ENCODE measurements around the gene PSMA7.

The PSMA7 gene

DNA sequence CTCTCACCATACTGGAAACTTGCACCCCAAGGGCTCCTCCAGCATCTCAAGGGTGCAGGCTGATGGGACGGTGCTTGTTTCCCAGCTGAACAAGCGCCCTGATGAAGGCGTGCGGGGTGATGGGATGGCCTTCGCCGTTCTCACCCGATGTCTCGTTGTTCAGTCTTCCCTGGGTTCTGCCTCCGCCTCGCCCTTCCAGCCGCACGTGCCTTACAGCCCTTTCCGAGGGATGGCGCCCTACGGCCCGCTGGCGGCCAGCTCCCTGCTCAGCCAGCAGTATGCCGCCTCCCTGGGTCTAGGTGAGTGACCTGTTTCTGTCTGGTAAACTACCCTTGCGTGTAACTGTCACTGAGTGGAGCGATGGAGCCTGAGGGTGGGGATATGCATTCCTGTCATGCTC lies 17.1 kb downstream of the PSMA7 start:
- peaks cover 74% of the 10 kb centered on the region for H3K36me3 ChIP-seq (ENCODE audit: insufficient read depth, low read length)

GRCh38 chr20:62123450-62124118 lies 19.6 kb downstream of the PSMA7 start:
- Histone ChIP-seq H3K9ac (ENCODE audit: insufficient read length) (peak overlapping the region; percentile 84), H3K9me3 (ENCODE audit: low read depth, low read length) (no peaks in the 10 kb centered on the region), H3K36me3 (ENCODE audit: insufficient read depth, low read length) (peaks cover 48% of the 10 kb centered on the region), H3K27ac (peak overlapping the region; percentile 15), H3K4me3 (peak overlapping the region; percentile 89)
- no peak for DNase-seq (ENCODE audit: low read depth, low spot score)
- TF ChIP-seq FOXP2 (optimal IDR thresholded peaks at IDR 0.05; ENCODE audit: control extremely low read depth, extremely low read length, insufficient read depth) (no peak), EZH2 (IDR thresholded peaks at IDR 0.05) (no peak), POLR2AphosphoS5 (IDR thresholded peaks at IDR 0.05; ENCODE audit: borderline replicate concordance, low read depth, low read length) (no peak)

More for the DNA sequence above, 17.1 kb downstream of the PSMA7 start:
- TF ChIP-seq POLR2AphosphoS5 (IDR thresholded peaks at IDR 0.05; ENCODE audit: borderline replicate concordance, low read depth, low read length) (no peak), FOXP2 (optimal IDR thresholded peaks at IDR 0.05; ENCODE audit: control extremely low read depth, extremely low read length, insufficient read depth) (no peak), EZH2 (IDR thresholded peaks at IDR 0.05) (no peak)
- Histone ChIP-seq H3K9me3 (ENCODE audit: low read depth, low read length) (no peaks in the 10 kb centered on the region), H3K4me3 (no peak overlapping the region), H3K9ac (ENCODE audit: insufficient read length) (no peak overlapping the region), H3K27ac (no peak overlapping the region)
- no peak for DNase-seq (ENCODE audit: low read depth, low spot score)

- peaks cover 41% of the 10 kb centered on the region for H3K36me3 ChIP-seq (ENCODE audit: insufficient read depth, low read length)
- TF ChIP-seq EZH2 (IDR thresholded peaks at IDR 0.05) (no peak), POLR2AphosphoS5 (IDR thresholded peaks at IDR 0.05; ENCODE audit: borderline replicate concordance, low read depth, low read length) (no peak), FOXP2 (optimal IDR thresholded peaks at IDR 0.05; ENCODE audit: control extremely low read depth, extremely low read length, insufficient read depth) (no peak)
- H3K27ac ChIP-seq, result peak overlapping the region; percentile 50; the same call in 1 of the 2 replicates
- H3K9ac ChIP-seq (ENCODE audit: insufficient read length), result peak overlapping the region; percentile 84
- peak overlapping the region; percentile 89 for H3K4me3 ChIP-seq
- DNase-seq (ENCODE audit: low read depth, low spot score), result no peak
- no peaks in the 10 kb centered on the region for H3K9me3 ChIP-seq (ENCODE audit: low read depth, low read length)
Observed at GRCh38 chr20:62122654-62123449, 20.3 kb downstream of the PSMA7 start.

GRCh38 chr20:62121776-62122653 lies 21.2 kb downstream of the PSMA7 start, which contains the start of gene LSM14B:
Gene LSM14B (plus strand): TSS chr20:62122475. CDS start chr20:62122667, 192 bp downstream.
- H3K27ac ChIP-seq, result peak within 1 kb of the TSS; percentile 94
- peak; percentile 50 for DNase-seq (ENCODE audit: low read depth, low spot score)
- peak; percentile 42 for TF ChIP-seq FOXP2 (optimal IDR thresholded peaks at IDR 0.05; ENCODE audit: control extremely low read depth, extremely low read length, insufficient read depth)
- TF ChIP-seq EZH2 (IDR thresholded peaks at IDR 0.05), result no peak
- TF ChIP-seq POLR2AphosphoS5 (IDR thresholded peaks at IDR 0.05; ENCODE audit: borderline replicate concordance, low read depth, low read length), result peak; percentile 48; the same call in 1 of the 2 replicates
- H3K9ac ChIP-seq (ENCODE audit: insufficient read length), result peak within 1 kb of the TSS; percentile 84
- no peaks in the 10 kb centered on the region for H3K9me3 ChIP-seq (ENCODE audit: low read depth, low read length)
- H3K4me3 ChIP-seq, result peak within 1 kb of the TSS; percentile 89
- H3K36me3 ChIP-seq (ENCODE audit: insufficient read depth, low read length), result peaks cover 33% of the 10 kb centered on the region

- Histone ChIP-seq H3K4me3 (peak overlapping the region; percentile 83), H3K9me3 (ENCODE audit: low read depth, low read length) (no peaks in the 10 kb centered on the region), H3K9ac (ENCODE audit: insufficient read length) (peak overlapping the region; percentile 81), H3K36me3 (ENCODE audit: insufficient read depth, low read length) (peaks cover 24% of the 10 kb centered on the region), H3K27ac (peak overlapping the region; percentile 94)
- DNase-seq (ENCODE audit: low read depth, low spot score), result peak; percentile 45
- TF ChIP-seq FOXP2 (optimal IDR thresholded peaks at IDR 0.05; ENCODE audit: control extremely low read depth, extremely low read length, insufficient read depth) (no peak), POLR2AphosphoS5 (IDR thresholded peaks at IDR 0.05; ENCODE audit: borderline replicate concordance, low read depth, low read length) (peak; percentile 54; the same call in 1 of the 2 replicates), EZH2 (IDR thresholded peaks at IDR 0.05) (no peak)
Observed at GRCh38 chr20:62120990-62121775, 22.0 kb downstream of the PSMA7 start.

DNA sequence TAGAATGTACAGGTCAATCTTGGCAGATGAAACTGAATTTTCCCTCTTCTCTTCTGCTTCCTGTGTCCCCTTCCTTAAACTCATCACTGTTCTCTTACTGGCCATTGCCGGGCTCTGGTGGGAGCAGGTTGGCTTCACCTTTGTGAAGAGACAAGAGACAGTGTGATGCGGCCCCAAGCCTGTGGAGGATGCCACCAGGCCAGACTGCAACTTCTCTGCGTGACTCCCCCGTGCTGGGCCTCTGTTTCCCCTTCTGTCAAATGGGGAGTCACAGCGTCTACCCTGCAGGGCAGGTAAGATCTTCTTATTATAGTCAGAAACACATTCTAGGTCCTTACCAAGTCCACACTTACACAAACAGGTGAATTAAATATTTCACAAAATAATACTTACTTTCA lies 22.8 kb downstream of the PSMA7 start:
- Histone ChIP-seq H3K9me3 (ENCODE audit: low read depth, low read length) (no peaks in the 10 kb centered on the region), H3K36me3 (ENCODE audit: insufficient read depth, low read length) (peaks cover 16% of the 10 kb centered on the region), H3K4me3 (no peak overlapping the region), H3K27ac (no peak overlapping the region), H3K9ac (ENCODE audit: insufficient read length) (no peak overlapping the region)
- TF ChIP-seq FOXP2 (optimal IDR thresholded peaks at IDR 0.05; ENCODE audit: control extremely low read depth, extremely low read length, insufficient read depth), result no peak
- TF ChIP-seq EZH2 (IDR thresholded peaks at IDR 0.05), result no peak
- no peak for TF ChIP-seq POLR2AphosphoS5 (IDR thresholded peaks at IDR 0.05; ENCODE audit: borderline replicate concordance, low read depth, low read length)
- DNase-seq (ENCODE audit: low read depth, low spot score), result no peak
